HG03558 (cell line): Measurements from ENCODE around the gene HYKK.
"Not testable (repeated sequence)": the region's sequence is repeated elsewhere in the genome, so short reads cannot be mapped to it uniquely, and the experiment has no call there.

ENCODE experiments used
- ATAC-seq: cut with Tn5 transposase; IDR thresholded peaks from one replicate; pipeline ENCODE4 v1.9.1; 2021; ENCODE audit warnings: moderate number of reproducible peaks; ENCODE audit not compliant: unreplicated experiment; ENCODE audit errors: extremely low read depth

HYKK gene, protein sequence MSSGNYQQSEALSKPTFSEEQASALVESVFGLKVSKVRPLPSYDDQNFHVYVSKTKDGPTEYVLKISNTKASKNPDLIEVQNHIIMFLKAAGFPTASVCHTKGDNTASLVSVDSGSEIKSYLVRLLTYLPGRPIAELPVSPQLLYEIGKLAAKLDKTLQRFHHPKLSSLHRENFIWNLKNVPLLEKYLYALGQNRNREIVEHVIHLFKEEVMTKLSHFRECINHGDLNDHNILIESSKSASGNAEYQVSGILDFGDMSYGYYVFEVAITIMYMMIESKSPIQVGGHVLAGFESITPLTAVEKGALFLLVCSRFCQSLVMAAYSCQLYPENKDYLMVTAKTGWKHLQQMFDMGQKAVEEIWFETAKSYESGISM

DNA sequence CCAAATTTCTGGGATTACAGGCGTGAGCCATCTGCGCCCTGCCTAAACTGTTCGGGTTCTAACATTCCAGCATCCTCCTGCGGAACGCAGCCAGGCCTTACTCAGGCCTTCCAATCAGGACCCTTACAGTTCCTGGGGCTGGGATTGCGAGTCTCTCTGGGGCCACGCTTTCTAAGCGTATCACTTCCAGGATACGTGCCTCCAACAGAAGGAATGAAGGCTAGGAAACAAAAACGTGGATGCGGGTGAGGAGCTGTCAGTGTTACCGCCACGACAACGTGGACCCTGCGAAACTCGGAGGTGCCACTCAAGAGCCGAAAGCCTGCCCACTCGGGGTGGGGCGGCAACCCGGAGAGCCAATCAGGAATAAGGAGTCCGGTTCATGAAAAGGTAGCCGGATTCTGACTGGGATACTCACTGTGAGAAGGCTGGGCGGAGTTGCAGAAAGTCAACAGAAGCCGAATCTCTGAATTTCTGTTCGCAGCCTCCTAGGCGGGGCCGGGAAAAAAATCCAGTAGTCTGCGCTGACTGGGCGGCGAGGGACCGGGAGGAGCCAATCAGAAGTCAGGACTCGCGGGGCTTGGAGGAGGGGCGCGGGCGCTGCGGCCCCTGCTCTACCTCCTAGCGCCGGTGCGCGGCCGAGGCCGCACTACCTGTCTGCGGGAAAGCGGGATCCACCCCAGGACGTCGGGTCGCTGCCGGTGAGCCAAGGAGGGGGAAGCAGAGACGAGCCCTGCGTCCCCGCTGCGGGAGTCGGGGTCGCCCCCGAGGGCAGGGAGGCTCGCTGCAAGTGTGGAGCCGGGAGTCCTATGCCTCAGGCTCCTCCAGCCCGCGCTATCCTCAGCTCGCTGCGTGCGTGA lies at the start of gene HYKK:
Gene HYKK, plus strand, starts transcription at position 607 of the 860 bp plus-strand sequence. CDS start 5,512 bp downstream, outside the sequence.
- ATAC-seq, result peak; percentile 61

DNA sequence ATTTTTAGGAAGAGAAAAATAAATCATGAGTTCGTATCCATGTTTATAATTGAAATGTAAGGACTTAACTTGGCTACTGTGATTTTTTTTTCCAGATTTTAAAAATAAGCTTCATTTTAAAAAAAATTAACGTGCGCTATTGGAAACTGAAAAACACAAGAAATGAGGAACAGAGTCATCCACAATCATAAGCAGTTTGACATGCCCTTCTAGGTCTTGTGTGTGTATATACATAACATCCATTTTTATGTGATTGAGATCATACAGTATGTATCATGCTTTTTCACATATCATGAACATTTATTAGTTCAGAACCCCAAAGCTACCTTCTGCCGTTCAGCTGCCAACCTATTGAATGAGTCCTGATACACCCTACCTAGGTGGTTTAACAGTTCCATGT lies 46.6 kb upstream of the HYKK start:
- ATAC-seq, result no peak

DNA sequence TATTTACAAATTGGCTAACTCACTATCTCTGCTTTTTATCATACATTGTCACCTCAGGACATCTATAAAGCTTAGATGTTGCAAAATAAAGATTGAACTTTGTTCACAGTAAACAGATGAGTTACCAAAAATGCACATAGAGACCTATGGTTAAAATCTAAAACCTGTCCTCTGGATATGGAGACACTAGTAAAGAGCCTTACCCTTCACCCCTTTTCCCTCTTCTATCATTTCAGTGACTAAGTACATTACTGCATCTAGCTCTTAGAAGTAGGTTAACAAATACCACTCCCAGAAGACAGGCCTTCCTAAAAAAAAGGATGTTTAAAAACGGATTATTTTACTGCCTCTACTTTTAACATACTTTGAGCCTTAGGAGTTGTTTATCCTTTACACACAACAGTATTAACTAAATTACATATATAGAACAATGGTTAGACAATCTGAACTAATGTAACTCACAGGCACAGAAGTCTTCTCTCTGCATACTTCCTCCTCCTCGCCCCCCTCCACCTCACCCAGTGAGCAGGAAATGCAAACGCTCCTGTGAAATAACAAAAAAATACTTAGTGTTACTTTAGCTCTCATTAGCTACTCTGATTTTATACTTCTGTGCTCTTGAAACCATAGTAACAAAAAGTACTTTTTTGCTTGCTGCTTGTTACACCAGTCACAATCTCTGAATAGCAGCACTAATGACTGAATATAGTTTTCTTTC lies 46.0 kb upstream of the HYKK start:
- no peak for ATAC-seq

DNA sequence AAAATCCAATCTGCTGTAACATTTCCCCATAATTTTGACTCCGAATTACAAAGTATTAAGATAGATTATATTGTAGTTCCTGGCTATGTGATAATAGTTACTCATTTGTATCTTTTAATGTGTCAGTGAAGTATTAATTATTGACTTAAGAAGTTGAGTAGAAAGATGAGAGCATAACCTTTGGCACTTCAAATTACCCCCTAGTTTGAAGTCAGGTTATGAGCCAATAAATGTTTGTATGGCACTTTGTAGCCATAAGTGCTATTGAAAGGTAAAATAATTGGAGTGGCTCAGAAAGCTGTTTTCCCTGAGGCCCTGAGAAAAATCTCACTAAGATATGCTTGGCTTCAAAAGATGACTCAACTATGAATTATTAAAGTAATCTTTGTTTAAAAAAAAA lies 38.3 kb upstream of the HYKK start:
- ATAC-seq, result no peak

DNA sequence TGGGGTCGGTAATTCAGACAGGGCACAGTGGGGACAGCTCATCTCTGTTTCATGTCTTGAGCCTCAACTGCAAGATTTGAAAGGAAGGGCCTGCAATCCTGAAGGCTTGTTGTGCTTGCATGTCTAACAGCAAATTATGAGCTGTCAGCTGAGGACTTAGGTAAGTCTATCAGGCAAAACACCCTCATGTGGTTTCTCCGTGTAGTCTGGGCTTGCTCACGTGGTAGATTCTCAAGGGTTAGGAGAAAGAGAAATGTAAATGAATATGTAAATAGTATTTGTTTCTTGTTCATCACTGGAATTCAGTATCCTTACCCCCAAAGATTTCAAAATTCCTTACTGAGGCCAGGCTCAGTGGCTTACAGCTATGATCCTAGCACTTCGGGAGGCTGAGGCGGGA lies 30.1 kb upstream of the HYKK start:
- ATAC-seq, result no peak

DNA sequence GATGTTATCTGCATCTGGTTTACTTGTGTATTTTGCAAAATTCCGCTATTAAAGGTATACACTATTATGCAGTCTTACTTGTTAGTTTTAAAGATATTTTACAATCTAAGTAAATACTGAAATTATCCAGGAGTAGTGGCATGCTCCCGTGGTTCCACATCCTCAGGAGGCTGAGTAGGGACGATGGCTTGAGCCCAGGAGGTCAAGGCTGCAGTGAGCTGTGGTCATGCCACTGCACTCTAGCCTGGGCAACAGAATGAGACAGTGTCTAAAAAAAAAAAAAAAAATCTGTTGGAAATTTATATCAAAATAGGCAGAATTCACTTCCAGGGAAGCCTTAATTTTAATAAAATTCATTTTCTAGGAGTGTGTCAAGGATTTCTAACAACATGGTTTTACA lies 27.7 kb upstream of the HYKK start:
- no peak for ATAC-seq

DNA sequence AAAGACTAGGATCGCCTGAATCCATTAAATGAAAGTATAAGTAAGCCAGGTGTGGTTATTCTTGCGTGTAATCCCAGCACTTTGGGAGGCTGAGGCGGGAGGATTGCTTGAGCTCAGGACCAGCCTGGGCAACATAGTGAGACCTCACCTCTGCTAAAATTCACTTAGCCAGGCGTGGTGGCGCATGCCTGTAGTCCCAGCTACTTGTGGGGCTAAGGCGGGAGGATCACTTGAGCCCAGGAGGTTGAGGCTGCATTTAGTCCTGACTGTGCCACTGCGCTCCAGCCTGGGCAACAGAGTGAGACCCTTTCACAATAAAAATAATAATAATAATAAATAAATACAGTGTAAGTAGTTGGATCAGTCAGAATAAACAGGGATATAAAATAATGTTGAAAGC lies 25.5 kb upstream of the HYKK start:
- no peak for ATAC-seq

DNA sequence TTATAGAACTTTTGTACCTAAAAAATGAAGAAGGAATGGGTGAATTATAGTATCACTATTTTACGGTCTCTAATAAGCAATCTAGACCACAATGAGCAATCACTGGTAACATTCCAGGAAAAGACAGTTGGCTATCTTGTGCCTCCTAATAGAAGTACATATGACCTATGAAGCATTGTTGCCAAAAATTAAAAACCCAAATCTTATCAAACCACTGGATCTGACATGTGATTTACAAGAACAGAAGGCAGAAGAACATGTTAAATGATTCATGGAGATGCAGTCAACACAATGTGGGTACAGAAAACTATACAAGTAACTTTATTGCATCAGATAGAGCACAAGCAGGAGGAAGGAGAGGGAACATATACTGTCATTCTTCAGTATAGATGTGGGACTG lies 14.5 kb upstream of the HYKK start:
- no peak for ATAC-seq

DNA sequence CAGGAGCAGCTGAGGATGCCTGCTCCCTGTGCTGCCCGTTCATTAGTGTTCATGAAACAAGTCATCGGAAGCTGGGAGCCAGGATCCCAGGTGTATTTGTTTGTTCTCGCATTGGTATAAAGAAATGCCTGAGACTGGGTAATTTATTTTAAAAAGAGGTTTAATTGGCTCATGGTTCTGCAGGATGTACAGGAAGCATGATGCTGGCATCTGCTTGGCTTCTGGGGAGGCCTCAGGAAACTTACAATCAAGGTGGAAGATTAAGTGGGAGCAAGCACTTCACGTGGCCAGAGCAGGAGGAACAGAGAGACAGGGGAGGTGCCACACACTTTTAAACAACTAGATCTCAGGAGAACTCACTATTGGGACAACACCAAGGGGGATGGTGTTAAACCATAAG lies 5.5 kb upstream of the HYKK start:
- no peak for ATAC-seq

DNA sequence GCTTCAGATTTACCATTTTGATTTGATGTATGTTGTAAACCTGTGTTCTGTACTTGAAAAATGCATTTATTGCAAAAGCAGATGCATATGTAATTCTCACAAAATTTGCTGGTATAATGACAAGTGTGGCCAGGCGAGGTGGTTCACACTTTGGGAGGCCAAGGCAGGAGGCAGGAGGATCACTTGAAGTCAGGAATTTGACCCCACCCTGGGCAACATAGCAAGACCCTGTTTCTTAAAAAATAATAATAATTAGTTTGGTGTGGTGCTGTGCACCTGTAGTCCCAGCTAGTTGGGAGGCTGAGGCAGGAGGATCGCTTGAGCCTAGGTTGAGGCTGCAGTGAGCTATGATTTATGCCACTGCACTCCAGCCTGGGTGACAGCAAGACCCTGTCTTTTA lies 4.7 kb upstream of the HYKK start:
- no peak for ATAC-seq

DNA sequence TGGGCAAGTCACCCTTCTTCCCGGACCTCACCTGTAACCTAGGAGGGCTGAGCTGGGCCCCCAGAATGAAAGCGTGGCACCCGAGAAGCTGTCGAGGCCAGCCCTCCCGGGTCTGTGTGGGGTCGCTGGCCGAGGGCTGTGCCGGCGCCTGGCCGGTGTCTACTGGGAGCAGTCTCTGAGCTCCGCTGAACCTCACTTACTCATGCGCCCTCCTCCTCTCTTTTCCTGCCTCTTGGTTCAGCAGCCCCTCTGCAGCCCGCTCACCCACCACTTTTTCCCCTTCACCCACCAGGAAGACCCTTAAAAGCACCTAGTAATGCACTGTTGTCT lies 419 bp downstream of the HYKK start:
- ATAC-seq, result no peak

DNA sequence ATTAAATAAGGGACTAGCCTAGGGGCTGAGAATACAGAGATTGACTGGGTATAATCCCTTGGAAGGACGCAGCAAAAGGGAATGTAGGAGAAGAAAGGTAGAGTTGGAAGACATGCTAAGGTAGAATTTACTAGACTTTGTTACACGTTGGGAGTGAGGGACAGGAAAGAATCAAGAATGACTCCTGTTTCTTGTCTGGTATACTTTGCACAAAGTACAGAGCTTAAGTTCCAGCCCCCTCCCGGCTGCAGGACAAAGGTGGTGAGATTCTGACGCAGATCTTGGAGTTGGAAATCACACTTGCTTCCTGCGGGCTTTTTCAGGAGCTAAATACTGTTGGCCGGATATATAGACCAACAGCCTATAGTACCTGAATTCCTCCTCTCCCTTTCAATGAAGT lies 895 bp downstream of the HYKK start:
- ATAC-seq, result no peak

DNA sequence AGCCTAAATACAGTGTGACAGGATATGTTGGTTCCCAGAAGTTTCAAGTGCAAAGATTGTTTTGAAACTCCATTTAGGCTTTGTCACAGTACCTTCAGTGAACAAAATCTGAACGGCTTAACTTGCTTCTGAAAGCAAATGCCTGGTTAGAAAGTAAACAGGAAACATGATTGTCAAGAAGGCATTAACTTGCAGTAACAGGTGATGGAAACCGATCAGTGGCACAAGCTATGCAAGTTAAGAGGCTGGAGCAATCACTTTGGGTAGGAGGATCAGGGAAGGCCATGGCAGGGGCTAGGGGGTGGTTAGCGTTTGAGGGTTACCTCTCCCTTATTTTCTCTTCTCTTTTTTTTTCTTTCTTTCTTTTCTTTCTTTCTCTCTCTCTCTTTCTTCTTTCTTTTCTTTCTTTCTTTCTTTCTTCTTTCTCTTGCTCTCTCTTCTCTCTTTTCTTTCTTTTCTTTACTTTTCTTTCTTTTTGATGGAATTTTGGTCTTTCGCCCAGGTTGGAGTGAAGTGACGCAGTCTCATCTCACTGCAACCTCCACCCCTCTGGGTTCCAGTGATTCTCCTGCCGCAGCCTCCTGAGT lies 2.4 kb downstream of the HYKK start:
- no peak for ATAC-seq

DNA sequence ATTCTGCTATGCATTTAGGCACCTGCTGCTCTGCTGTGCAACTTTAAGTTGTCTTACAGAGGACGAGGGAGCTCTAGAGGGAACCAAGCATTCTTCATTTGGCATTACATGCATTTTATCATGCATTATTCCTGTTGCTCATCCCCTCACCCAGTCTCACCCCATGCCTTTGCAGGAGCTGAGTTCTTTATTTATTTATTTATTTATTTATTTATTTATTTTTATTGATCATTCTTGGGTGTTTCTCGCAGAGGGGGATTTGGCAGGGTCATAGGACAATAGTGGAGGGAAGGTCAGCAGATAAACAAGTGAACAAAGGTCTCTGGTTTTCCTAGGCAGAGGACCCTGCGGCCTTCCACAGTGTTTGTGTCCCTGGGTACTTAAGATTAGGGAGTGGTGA lies 12.7 kb downstream of the HYKK start:
- not testable (repeated sequence) for ATAC-seq

DNA sequence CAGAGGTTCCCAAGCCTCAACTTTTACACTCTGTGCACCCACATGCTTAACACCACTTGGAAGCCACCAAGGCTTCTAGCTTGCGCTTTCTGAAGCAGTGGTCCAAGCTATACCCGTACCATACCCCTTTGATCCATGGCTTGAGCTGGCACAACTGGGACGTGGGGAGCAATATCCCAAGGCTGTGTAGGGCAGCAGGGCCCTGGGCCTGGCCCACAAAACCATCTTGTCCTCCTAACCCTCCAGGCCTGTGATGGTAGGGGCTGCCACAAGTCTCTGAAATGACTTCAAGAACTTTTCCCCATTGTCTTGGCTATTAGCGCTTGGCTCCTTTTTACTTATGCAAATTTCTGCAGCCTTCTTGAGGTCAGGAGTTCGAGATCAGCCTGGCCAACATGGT lies 16.9 kb downstream of the HYKK start:
- ATAC-seq, result no peak

DNA sequence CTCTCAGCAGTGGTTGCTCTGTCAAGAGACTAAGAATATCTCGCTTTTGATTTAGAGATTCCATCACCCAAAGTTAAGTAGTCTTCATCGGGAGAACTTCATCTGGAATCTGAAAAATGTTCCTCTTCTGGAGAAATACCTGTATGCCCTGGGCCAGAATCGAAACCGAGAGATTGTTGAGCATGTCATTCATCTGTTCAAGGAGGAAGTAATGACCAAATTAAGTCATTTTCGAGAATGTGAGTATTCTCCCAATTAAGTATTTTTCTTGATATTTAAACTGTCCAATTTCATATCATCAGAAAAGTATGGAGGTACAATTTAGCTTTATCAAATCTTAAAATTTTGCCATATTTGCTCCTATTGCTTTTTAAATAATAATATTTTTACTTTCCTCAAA lies 19.9 kb downstream of the HYKK start:
- no peak for ATAC-seq

DNA sequence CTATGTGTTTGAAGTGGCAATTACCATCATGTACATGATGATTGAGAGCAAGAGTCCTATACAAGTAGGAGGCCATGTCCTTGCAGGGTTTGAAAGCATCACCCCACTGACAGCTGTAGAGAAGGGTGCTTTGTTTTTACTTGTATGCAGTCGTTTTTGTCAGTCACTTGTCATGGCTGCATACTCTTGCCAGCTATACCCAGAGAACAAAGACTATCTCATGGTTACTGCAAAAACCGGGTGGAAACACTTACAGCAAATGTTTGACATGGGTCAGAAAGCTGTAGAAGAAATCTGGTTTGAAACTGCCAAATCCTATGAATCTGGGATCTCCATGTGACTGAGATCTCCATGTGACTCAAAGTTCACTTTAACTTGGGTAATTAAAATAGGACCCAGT lies 26.0 kb downstream of the HYKK start:
- no peak for ATAC-seq

DNA sequence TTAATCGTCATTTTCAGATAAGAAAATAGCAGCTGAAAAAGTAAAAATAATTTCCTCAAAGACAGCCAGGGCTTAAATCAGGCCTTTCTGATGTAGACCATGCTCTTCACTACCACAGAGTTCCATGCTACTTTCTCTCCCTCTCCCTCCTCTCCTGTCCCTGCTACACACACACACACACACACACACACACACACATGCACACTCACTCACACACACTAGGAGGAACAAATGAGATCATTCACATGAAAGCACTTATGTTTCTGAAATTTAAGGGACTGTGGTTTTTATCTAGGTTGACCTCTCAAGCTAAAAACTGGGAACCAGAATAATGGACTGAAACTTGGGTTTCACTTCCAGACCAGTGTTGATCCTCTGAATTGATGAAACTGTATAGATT lies 28.8 kb downstream of the HYKK start:
- ATAC-seq, result no peak

DNA sequence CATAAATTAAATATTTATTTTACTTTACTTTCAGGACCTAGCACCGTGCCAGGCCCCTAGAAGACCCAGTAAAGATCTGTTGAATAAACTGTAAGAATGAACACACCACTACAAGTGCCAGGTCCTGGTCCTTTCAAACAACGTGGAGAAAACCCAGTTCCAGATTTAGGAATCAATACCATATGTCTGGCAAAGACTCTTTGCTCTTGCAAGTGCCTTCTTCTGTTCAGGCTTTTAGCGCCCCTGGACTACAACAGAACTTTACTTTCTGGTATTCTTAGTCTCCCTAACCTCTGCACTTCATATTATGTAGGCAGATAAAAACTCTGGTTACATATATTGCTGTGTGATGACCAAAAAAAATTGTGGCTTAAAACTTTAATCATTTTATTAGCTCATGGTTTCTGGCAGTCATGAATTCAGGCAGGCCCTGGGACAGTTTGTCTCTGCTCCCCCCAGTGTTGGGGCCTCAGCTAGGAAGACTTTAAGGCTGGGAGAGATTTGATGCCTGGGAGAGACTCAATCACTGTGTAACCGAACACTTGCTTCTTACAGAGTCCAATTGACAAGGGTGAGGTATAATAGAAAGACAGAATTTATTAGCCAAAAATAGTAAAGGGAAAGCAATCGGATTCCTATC lies 30.0 kb downstream of the HYKK start:
- no peak for ATAC-seq

DNA sequence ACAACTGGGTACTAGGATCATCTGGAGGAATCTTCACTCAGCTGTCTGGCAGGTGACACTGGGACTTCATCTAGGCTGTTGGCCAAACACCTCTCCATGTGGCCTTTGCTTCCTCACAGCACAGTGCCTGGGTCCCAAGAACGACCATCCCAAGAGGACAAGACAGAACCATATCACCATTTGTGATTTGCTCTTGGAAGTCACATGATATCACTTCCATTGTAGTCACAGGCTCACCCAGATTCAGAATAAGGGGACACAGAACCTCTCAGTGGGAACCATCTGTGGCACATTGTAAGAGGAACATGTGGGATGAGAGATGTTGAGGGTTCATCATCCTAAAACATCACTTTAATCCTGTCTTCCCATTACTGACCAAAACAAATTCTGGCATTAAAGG lies 31.0 kb downstream of the HYKK start:
- no peak for ATAC-seq
